Upper lobe of left lung (tissue), 4 donors: ENCODE measurements around the gene TRAPPC5.

Experiments
- POLR2A ChIP-seq, 4 donors: fragments of 450-650 bp; IDR thresholded peaks; one replicate each; pipeline ENCODE4 v1.5.1; 2016 to 2017; ENCODE audit warnings: antibody characterized with exemption in 4 of 4, mild to moderate bottlenecking in 2 of 4
- POLR2AphosphoS5 ChIP-seq, 2 donors: sonication (generic); formaldehyde crosslinking; IDR thresholded peaks; one replicate each; pipeline ENCODE4 v1.5.1; 2017; ENCODE audit warnings: antibody characterized with exemption in 2 of 2
- TF ChIP-seq, protein P1 (sequence below), 6 experiments: fragments of 450-650 bp in 4 of 6; fragments of 200-600 bp in 2 of 6; sonication (generic) in 2 of 6; IDR thresholded peaks; one replicate each; pipeline ENCODE4 v1.5.1; 2016 to 2019; ENCODE audit warnings: antibody characterized with exemption in 6 of 6

- TF ChIP-seq POLR2AphosphoS5 (IDR thresholded peaks at IDR 0.05), result no peak
- TF ChIP-seq, protein P1, sequence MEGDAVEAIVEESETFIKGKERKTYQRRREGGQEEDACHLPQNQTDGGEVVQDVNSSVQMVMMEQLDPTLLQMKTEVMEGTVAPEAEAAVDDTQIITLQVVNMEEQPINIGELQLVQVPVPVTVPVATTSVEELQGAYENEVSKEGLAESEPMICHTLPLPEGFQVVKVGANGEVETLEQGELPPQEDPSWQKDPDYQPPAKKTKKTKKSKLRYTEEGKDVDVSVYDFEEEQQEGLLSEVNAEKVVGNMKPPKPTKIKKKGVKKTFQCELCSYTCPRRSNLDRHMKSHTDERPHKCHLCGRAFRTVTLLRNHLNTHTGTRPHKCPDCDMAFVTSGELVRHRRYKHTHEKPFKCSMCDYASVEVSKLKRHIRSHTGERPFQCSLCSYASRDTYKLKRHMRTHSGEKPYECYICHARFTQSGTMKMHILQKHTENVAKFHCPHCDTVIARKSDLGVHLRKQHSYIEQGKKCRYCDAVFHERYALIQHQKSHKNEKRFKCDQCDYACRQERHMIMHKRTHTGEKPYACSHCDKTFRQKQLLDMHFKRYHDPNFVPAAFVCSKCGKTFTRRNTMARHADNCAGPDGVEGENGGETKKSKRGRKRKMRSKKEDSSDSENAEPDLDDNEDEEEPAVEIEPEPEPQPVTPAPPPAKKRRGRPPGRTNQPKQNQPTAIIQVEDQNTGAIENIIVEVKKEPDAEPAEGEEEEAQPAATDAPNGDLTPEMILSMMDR (IDR thresholded peaks at IDR 0.05), result no peak
- no peak for TF ChIP-seq POLR2A (IDR thresholded peaks at IDR 0.05)
Measured at GRCh38 chr19:7633698-7634097, 46.9 kb upstream of the TRAPPC5 start, which contains the start of gene PCP2.
